NCI-H146 treated with DMSO at 0.1 percent for 48 hours (cell line): ENCODE results near the gene MEGF9.
"Not testable (repeated sequence)": the region's sequence is repeated elsewhere in the genome, so short reads cannot be mapped to it uniquely, and the experiment has no call there.

ENCODE experiments used
- DNase-seq: peaks from one replicate; lab custom pipeline; 2025; ENCODE audit not compliant: unreplicated experiment; lab: John Stamatoyannopoulos, UW

The MEGF9 gene

GRCh38 chr9:120579139-120580050 lies 134.9 kb downstream of the MEGF9 start:
- no peak for DNase-seq

GRCh38 chr9:120574473-120574872 lies 139.8 kb downstream of the MEGF9 start:
- no peak for DNase-seq

GRCh38 chr9:120572472-120572871 lies 141.8 kb downstream of the MEGF9 start:
- DNase-seq = no peak

DNA sequence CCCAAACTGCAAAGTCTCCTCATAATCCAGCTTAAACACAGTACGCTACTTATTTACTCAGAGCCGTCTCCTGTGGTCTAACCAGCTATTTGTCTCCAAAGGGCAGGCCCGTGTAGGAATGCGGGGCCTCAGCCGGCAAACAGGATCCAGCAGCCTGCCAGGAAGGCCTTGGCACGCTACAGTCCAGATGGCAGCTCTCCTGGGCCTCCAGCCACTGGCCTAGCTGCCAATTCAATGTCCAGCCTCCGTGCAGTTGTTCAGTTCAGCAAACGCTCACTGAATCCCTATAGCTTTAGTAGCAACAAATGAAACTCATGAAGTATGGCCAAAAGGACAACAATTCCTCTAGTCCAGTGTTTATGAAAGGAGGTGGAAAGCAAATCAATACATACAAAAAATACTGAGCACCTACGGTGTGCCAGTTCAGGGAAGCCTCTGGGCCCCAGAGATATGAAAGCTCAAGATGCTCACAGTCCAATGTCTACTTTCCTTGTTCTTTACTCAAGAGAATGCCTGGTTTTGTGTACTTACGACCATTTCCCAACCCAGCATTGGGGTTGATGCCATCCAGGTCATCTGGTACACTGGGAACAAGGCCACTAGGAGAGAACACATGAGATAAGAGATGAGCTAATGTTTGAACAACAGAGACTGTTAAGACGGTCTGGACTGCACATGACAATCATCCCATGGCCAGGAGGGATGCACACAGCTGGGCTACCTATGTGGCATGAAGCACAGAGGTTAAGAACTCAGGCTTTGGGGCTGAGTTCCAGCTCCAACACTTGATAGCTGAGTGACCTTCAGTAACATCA lies 142.6 kb downstream of the MEGF9 start:
- no peak for DNase-seq

- no peak for DNase-seq
These were observed 144.0 kb downstream of the MEGF9 start for GRCh38 chr9:120570296-120570695.

GRCh38 chr9:120569556-120569955 lies 144.7 kb downstream of the MEGF9 start:
- DNase-seq = no peak

GRCh38 chr9:120568816-120569215 lies 145.5 kb downstream of the MEGF9 start:
- no peak for DNase-seq

DNA sequence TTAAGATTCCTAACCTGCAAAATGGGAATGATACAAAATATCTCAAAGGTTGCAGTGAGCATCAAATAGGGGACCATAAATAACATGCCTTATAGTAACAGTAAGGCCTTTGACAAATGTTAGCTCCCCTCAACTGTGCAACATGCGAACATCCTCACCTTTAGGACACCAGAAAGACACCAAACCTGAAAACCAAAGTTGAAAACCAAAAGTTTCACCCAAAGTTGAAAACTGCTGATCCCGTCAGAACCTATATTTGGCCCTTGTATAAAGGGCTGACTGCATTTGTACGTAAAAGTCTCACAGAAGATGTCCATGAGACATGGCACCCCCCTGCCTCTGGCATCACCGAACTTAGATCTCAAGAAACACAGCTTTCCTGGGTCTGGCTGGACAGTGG lies 146.4 kb downstream of the MEGF9 start:
- DNase-seq = no peak

- DNase-seq = no peak
These were observed 147.2 kb downstream of the MEGF9 start for GRCh38 chr9:120567081-120567480.

GRCh38 chr9:120564589-120564988 lies 149.7 kb downstream of the MEGF9 start:
- DNase-seq = no peak

DNA sequence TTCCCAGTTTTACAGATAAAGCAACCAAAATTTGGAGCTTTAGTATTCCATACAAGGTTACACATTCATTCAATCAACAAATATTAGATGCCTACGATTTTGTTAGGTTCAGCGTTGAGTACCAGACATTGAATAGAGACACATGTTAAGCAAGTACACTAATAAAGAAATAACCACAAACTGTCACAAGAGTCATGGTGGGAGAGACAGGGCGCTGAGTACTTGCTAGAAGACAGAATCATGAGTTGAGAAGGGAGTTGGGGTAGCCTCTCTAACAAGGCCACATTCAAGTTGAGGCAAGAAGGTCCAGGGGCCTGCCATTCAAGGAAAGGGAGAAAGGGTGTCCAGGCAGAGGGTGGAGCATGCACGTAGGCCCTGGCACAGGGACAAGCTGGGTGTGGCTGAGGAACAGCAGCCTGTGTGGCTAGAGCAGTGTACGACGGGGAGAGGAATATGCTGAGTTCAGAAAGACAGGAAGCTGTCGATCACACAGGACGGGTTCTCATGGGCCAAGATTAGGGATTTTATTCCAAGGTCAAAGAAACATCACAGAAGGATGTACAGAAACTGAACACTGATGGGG lies 151.3 kb downstream of the MEGF9 start:
- no peak for DNase-seq

DNA sequence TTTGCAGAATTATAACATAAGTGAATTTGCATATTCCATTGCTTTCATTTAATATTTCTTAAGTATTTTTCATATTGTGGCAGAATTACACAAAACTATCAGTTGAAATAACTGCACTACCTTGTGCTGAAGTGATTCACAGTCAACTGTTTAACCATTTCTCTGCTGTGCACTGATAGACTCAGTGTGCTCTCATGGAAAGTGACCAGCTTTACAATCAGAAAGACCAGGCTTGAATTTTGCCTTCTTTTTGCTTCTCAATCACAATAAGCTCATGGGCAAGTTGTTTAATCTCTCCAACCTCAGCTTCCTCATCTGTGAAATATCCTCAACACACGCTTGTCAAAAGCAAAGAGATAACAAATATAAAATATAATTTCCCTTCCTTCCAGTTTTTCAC lies 152.6 kb downstream of the MEGF9 start:
- DNase-seq = no peak

DNA sequence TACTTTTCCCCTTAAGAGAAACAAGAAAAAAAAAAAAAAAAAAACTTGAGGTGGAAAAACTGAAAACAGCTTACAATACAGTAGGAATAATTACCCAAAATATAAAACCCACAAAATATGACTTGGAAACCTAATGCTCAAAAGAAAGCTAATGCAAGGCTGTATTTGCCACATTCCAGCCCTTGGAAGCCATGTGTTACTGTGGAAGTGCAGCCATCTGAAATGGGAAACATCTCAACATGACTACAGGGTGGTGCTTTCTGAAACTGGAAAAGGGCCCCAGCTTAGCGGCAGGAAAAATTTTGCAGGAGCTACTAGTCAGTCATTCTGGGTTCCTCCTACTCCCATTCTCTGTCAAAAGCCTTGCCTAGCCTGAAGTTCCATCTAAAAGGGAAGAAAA lies 154.7 kb downstream of the MEGF9 start:
- DNase-seq = no peak

GRCh38 chr9:120558454-120558853 lies 155.8 kb downstream of the MEGF9 start:
- no peak for DNase-seq

GRCh38 chr9:120557205-120557604 lies 157.1 kb downstream of the MEGF9 start:
- DNase-seq = no peak

DNA sequence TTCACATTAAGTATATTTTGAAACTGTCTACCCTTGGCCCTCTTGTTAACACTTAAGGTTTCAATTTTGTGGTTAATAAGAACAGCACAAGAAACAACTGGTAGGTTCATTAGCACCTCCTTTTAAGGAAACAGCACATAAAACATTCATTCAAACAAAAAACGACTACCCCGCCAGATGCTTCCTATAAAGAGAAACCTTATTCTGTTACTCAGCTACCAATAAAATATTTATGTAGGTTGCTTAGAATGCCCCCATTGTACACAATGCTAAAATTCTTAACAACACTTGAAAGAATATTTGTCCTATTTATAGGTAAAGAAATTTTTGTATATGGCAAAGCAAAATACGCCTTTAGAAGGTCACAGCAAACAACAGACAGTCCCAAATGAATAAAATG lies 157.5 kb downstream of the MEGF9 start:
- DNase-seq = no peak

GRCh38 chr9:120555839-120556238 lies 158.4 kb downstream of the MEGF9 start:
- no peak for DNase-seq

DNA sequence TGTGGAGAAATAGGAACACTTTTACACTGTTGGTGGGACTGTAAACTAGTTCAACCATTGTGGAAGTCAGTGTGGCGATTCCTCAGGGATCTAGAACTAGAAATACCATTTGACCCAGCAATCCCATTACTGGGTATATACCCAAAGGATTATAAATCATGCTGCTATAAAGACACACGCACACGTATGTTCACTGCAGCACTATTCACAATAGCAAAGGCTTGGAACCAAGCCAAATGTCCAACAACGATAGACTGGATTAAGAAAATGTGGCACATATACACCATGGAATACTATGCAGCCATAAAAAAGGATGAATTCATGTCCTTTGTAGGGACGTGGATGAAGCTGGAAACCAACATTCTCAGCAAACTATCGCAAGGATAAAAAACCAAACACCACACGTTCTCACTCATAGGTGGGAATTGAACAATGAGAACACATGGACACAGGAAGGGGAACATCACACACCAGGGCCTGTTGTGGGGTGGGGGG lies 162.0 kb downstream of the MEGF9 start:
- not testable (repeated sequence) for DNase-seq
